ENCODE results near the gene ZDHHC14.

- TF ChIP-seq, protein P1, sequence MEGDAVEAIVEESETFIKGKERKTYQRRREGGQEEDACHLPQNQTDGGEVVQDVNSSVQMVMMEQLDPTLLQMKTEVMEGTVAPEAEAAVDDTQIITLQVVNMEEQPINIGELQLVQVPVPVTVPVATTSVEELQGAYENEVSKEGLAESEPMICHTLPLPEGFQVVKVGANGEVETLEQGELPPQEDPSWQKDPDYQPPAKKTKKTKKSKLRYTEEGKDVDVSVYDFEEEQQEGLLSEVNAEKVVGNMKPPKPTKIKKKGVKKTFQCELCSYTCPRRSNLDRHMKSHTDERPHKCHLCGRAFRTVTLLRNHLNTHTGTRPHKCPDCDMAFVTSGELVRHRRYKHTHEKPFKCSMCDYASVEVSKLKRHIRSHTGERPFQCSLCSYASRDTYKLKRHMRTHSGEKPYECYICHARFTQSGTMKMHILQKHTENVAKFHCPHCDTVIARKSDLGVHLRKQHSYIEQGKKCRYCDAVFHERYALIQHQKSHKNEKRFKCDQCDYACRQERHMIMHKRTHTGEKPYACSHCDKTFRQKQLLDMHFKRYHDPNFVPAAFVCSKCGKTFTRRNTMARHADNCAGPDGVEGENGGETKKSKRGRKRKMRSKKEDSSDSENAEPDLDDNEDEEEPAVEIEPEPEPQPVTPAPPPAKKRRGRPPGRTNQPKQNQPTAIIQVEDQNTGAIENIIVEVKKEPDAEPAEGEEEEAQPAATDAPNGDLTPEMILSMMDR (IDR thresholded peaks at IDR 0.05; ENCODE audit: insufficient read depth, low read length, poor library complexity, severe bottlenecking) = no peak
- no peak for TF ChIP-seq EZH2phosphoT487 (conservative IDR thresholded peaks at IDR 0.05; ENCODE audit: low read length)
These were observed 205.1 kb downstream of the ZDHHC14 start for GRCh38 chr6:157586088-157586414.
